Jurkat, Clone E6-1 (cell line): ENCODE measurements around the gene IRAG1.

ENCODE experiments used
- DNase-seq: peaks from one replicate; pipeline ENCODE4 v3.0.0-alpha.2; 2011; ENCODE audit warnings: low read depth, low spot score
- H3K4me3 ChIP-seq: 2 replicates; pipeline ENCODE4 v1.5.1; 2011; ENCODE audit warnings: mild to moderate bottlenecking, low read length, control low read depth, moderate library complexity

The IRAG1 gene

DNA sequence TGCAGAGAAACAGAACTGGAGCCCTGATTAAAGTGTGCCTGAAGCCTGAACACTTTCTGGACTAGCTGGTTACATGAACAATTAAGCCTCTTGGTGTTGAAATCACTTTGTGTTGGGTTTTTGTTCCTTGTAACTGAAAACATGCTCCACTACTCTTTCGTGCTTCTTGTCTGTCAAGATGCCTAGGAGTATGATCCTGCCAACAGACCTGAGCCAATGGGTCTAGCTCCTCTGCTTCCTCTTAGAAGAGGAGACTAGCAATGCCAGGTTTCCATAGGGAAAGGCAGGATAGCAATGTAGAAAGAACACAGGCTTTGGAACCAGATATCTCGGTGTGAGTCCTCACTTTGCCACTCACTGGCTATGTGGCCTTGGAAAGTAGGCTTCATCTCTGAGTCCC lies 40.3 kb downstream of the IRAG1 start:
- DNase-seq: no peak
- H3K4me3 ChIP-seq: no peak overlapping the region

DNA sequence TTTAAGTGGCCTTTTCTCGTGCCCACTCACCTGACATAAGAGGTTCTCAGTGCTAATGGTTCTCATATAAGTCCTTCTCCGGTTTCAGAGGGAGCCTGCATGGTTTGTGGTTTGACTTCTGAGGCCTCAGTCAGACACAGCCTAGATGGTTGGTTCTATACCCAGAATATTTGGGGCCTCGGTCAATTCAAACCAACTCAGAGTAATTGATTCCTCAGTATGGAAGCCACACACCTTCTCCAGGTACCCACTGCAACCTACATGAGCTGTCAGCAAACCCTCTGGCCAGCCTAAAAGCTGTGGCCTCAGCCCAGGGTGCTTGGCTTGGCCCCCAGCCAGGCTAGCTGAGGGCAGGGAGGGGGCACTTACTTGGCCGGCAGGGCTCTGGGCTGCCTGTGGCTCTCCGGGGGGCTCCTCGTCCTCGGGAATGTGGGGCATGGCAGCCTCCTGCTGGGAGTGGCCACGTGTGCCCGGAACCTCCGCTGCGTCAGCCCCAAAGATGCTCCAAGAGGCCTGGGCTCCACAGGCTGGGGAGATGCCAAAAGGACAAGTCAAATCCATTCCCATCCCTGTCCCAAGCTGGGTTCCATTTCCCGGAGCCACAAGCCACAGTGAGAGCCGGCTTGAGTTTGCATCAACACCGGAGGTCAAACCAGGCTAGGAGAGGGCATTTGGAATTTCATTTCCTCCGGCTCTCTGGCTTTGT lies 41.7 kb downstream of the IRAG1 start:
- no peak overlapping the region for H3K4me3 ChIP-seq
- DNase-seq: no peak

DNA sequence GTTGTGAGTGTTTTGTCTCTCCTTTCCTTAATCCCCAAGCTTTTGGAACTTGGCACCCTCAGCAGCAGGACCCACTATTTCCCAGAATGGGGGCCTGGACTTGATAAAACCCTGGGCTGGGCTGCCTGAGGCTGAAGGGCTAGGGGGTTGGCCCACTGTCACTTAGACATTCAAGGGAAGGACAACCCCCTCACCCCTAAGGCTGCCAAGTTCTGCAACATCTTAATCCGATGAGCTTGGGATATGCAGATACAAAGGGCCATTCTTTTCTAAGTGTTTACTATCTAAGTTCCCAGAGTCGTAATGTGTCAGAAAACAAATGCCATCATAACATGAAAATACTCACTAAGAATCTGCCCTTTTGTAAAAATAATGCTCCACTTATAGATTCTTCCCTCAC lies 42.9 kb downstream of the IRAG1 start:
- no peak overlapping the region for H3K4me3 ChIP-seq
- no peak for DNase-seq

DNA sequence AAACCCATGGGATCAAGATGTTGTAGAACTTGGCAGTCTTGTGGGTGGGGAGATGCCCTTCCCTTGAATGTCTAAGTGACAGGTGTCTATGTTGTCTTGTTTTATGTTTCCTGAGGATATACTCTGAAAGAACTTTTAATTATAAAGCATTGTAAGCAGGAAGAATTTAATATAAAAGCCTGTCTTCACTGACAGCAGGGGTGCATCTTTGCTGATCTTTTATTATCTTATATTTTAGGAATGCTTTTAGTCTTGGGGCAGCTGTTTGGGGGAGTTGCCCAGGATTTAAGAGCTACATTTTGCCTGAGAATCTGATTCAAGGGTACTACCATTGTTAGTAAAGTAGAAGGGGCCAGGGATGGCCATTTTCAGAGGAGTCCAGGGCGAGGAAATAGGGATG lies 43.4 kb downstream of the IRAG1 start:
- no peak for DNase-seq
- H3K4me3 ChIP-seq: no peak overlapping the region

DNA sequence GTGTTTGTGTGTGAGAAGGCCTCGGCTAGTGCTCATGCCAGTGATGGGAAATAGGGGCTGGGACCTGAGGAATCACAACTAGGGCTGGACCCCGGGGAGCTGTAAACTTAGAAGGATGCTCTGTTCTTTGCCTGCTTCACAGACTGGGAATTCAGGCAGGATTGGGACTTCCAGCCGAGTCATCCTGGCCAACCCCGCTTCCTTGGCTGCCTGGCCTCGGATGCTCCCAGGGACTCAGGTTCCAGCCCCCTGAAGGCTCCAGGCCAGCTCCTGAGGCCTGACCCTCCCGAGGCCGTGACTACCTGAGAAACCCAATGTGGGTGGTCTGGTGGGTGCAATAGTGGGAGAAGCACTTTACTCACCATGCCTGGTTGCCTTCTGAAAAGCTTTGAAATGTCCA lies 44.7 kb downstream of the IRAG1 start:
- H3K4me3 ChIP-seq: no peak overlapping the region
- DNase-seq: no peak

DNA sequence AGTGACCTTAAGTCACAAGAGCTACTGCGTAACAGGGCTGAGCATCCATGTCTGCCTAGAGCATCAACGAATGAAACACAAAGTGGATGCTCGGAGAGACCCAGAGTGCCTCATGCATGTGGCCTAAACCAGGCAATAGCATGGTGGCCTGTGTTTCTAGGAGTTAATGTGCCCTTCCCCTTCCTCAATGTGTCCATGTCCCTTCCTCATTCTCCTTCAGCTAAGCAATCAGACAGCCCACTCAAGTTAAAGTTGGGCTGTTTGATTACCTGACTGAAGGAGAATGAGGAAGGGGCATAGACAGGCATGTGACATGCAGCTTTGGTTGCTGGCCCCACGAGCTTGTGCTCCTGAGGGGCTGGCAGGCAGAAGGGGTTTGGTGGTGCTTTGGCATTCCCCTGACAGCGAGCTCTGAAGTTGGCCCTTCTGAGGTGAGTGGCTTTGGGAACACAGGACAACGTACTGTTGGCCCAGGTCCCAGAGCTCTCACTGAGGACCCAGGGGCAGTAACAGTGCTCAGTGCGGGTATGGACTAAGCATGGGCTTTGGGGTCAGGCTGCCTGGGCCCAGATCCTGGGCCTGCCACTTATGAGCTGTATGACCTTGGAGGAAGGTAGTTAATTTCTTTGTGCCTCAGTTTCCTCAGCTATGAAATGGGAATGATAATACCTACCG lies 46.7 kb downstream of the IRAG1 start:
- no peak for DNase-seq
- H3K4me3 ChIP-seq: no peak overlapping the region

DNA sequence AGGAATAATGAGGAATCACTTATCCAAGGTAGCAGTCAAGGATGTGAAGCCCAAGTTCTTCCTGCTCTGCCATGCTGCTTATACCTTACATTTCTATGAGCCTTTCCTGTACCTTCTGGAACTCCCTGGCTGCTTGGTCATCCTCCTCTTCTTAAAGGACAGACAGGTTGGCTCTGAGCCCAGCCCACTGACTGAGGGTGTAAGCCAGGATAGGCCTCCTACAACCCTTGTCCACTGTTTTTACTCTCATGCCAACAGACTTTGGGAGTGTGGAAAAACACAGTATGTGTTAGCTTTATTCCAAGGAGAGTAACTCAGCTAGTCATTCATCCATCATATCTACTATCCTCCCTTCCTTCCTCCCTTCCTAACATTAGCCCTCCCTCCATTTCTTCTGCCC lies 47.5 kb downstream of the IRAG1 start:
- no peak overlapping the region for H3K4me3 ChIP-seq
- no peak for DNase-seq

DNA sequence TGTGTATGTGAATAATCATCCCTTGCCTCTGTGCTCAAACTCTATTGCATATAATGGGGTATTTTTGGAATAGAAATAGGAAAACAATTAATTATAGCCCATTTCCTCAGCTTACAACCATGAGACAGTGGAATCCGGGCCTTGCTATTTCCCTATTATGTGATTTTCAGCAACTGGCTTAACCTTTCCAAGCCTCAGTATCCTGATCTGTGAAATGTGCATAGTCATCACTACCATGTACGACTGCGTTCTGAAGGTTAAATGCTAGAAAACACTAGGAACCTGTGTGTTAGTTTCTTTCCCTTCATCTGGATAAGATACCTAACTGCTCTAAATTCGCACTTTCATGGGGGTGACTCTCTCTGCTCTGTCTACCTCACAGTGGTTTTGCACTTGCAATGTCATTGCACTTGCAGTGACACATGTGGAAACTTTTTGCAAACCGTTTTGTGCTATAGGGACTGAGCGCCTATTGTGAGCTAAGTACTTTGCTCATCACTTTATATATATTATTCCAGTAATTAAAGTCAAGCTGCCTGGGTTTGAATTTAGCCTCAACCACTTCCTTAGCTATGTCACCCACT lies 48.3 kb downstream of the IRAG1 start:
- DNase-seq: no peak

More for the DNA sequence above, 48.3 kb downstream of the IRAG1 start:
- no peak overlapping the region for H3K4me3 ChIP-seq
